Gastrocnemius medialis (tissue), 4 donors: ENCODE results near the gene ARHGAP24. TPM values are rescaled to one million over a fixed set of nuclear protein-coding genes. Genes with fewer than 3 reads are reported as not detected.

ENCODE experiments used
- ATAC-seq, 2 donors: fragments of 150-250 bp; one replicate each; pipeline ENCODE4 v1.9.1; 2016
- DNase-seq, 2 donors: peaks; one replicate each; pipeline ENCODE4 v3.0.0-alpha.2; 2019
- H3K27ac ChIP-seq, 4 donors: fragments of 200-600 bp; sonication (generic); 1 replicate in 1 of 4; 2 replicates in 3 of 4; pipeline ENCODE4 v1.5.1; 2016 to 2018; ENCODE audit warnings: mild to moderate bottlenecking in 2 of 4, moderate library complexity in 1 of 4
- H3K27me3 ChIP-seq, 3 donors: fragments of 200-600 bp; sonication (generic) in 2 of 3; 1 replicate in 1 of 3; 2 replicates in 2 of 3; pipeline versions ENCODE4 v1.5.1 to v1.6.0; 2016 to 2019; ENCODE audit warnings: mild to moderate bottlenecking in 1 of 3, moderate library complexity in 1 of 3
- H3K36me3 ChIP-seq, 2 donors: fragments of 200-600 bp; sonication (generic) in 1 of 2; one replicate each; pipeline ENCODE4 v1.5.1; 2017 to 2018
- H3K4me1 ChIP-seq, 2 donors: fragments of 200-600 bp; sonication (generic) in 1 of 2; one replicate each; pipeline ENCODE4 v1.5.1; 2016 to 2017; ENCODE audit warnings: mild to moderate bottlenecking in 2 of 2
- H3K4me3 ChIP-seq, 4 donors: fragments of 200-600 bp; sonication (generic) in 3 of 4; 1 replicate in 1 of 4; 2 replicates in 3 of 4; pipeline ENCODE4 v1.5.1; 2016 to 2019; ENCODE audit warnings: mild to moderate bottlenecking in 2 of 4
- H3K9me3 ChIP-seq, 3 donors: fragments of 200-600 bp; sonication (generic) in 2 of 3; 1 replicate in 1 of 3; 2 replicates in 2 of 3; pipeline ENCODE4 v1.5.1; 2016 to 2019
- CTCF ChIP-seq, 5 experiments: fragments of 450-650 bp in 3 of 5; fragments of 200-600 bp in 2 of 5; sonication (generic) in 2 of 5; IDR thresholded peaks in 4 of 5; conservative IDR thresholded peaks in 1 of 5; 1 replicate in 4 of 5; 2 replicates in 1 of 5; pipeline ENCODE4 v1.5.1; 2016 to 2019; ENCODE audit warnings: antibody characterized with exemption in 5 of 5, mild to moderate bottlenecking in 3 of 5, moderate library complexity in 3 of 5
- POLR2A ChIP-seq, 2 donors: fragments of 450-650 bp; IDR thresholded peaks; one replicate each; pipeline ENCODE4 v1.6.1; 2017; ENCODE audit warnings: antibody characterized with exemption in 2 of 2, mild to moderate bottlenecking in 2 of 2, moderate library complexity in 2 of 2
- in situ Hi-C, 4 donors: fragments of 200-750 bp; cut with MboI; loops; one replicate each; pipeline versions ENCODE4 v1.15.0 to v1.8.0; 2017; ENCODE audit warnings: low sequenced_read_pairs in 4 of 4
- intact Hi-C: fragments of 100-400 bp; cut with DNase I; formaldehyde crosslinking; loops from one replicate; pipeline ENCODE4 v1.15.1; 2023; ENCODE audit warnings: low total_unique reads
- total RNA-seq, 4 donors: library from RNA; depleted of rRNA; stranded (reverse); fragments of >200 nt; gene quantifications; one replicate each; pipeline versions ENCODE4 v1.1.0 to v1.2.3, GENCODE V29; 2016

The ARHGAP24 gene
- total RNA-seq, 4 donors from 2014 or later, result 2.8 to 7.8 (median 5.3) TPM

GRCh38 chr4:85940151-85940550 lies 465.2 kb downstream of the ARHGAP24 start:
- ATAC-seq (no peak), DNase-seq (no peak)
- in situ Hi-C loops, result no loop called here
- Histone ChIP-seq H3K4me3 (no peak overlapping the region), H3K36me3 (no peaks in the 10 kb centered on the region), H3K9me3 (no peaks in the 10 kb centered on the region), H3K27ac (no peak overlapping the region), H3K4me1 (no peaks in the 10 kb centered on the region), H3K27me3 (no peaks in the 10 kb centered on the region)
- intact Hi-C loops, result no loop called here
- no peak for TF ChIP-seq POLR2A (IDR thresholded peaks at IDR 0.05)
- no peak for TF ChIP-seq CTCF (IDR thresholded peaks at IDR 0.05 in 4 of 5, conservative IDR thresholded peaks at IDR 0.05 in 1 of 5)

- no peaks in the 10 kb centered on the region for H3K27me3 ChIP-seq
- TF ChIP-seq CTCF (IDR thresholded peaks at IDR 0.05 in 4 of 5, conservative IDR thresholded peaks at IDR 0.05 in 1 of 5) (no peak), POLR2A (IDR thresholded peaks at IDR 0.05) (no peak)
- no peaks in the 10 kb centered on the region for H3K36me3 ChIP-seq
- in situ Hi-C loops, result no loop called here
- ATAC-seq, result no peak
- no peaks in the 10 kb centered on the region for H3K9me3 ChIP-seq
- no peak for DNase-seq
- H3K4me1 ChIP-seq, result no peaks in the 10 kb centered on the region
- no peak overlapping the region for H3K27ac ChIP-seq
- no peak overlapping the region for H3K4me3 ChIP-seq
- intact Hi-C loops, result no loop called here
These were observed 467.2 kb downstream of the ARHGAP24 start for GRCh38 chr4:85942107-85942506.

GRCh38 chr4:85946821-85947220 lies 471.9 kb downstream of the ARHGAP24 start:
- Histone ChIP-seq H3K9me3 (no peaks in the 10 kb centered on the region), H3K27ac (no peak overlapping the region), H3K27me3 (no peaks in the 10 kb centered on the region), H3K4me1 (no peaks in the 10 kb centered on the region), H3K4me3 (no peak overlapping the region), H3K36me3 (no peaks in the 10 kb centered on the region)
- intact Hi-C loops (no loop called here), in situ Hi-C loops (no loop called here)
- ATAC-seq (no peak), DNase-seq (no peak)
- TF ChIP-seq CTCF (IDR thresholded peaks at IDR 0.05 in 4 of 5, conservative IDR thresholded peaks at IDR 0.05 in 1 of 5) (no peak), POLR2A (IDR thresholded peaks at IDR 0.05) (no peak)

- ATAC-seq (no peak), DNase-seq (no peak)
- no peaks in the 10 kb centered on the region for H3K36me3 ChIP-seq
- H3K4me3 ChIP-seq, result no peak overlapping the region
- H3K4me1 ChIP-seq, result no peaks in the 10 kb centered on the region
- intact Hi-C loops, result no loop called here
- H3K9me3 ChIP-seq, result no peaks in the 10 kb centered on the region
- H3K27me3 ChIP-seq, result no peaks in the 10 kb centered on the region
- no peak for TF ChIP-seq POLR2A (IDR thresholded peaks at IDR 0.05)
- TF ChIP-seq CTCF (IDR thresholded peaks at IDR 0.05 in 4 of 5, conservative IDR thresholded peaks at IDR 0.05 in 1 of 5), result no peak
- in situ Hi-C loops, result loop anchor here in 1 of 4 donors (25.0 kb wide), 1 partner anchor 164 kb away; no protein-coding TSS in a partner anchor
- no peak overlapping the region for H3K27ac ChIP-seq
These were observed 476.1 kb downstream of the ARHGAP24 start for GRCh38 chr4:85951099-85951498.

- no peak for DNase-seq
- no peaks in the 10 kb centered on the region for H3K36me3 ChIP-seq
- no peak overlapping the region for H3K4me3 ChIP-seq
- in situ Hi-C loops, result loop anchor here in 1 of 4 donors (25.0 kb wide), 1 partner anchor 165 kb away; no protein-coding TSS in a partner anchor
- no peaks in the 10 kb centered on the region for H3K9me3 ChIP-seq
- H3K4me1 ChIP-seq, result no peaks in the 10 kb centered on the region
- TF ChIP-seq POLR2A (IDR thresholded peaks at IDR 0.05) (no peak), CTCF (IDR thresholded peaks at IDR 0.05 in 4 of 5, conservative IDR thresholded peaks at IDR 0.05 in 1 of 5) (no peak)
- no peak overlapping the region for H3K27ac ChIP-seq
- intact Hi-C loops, result no loop called here
- ATAC-seq, result no peak
- H3K27me3 ChIP-seq, result no peaks in the 10 kb centered on the region
These were observed 477.6 kb downstream of the ARHGAP24 start for GRCh38 chr4:85952528-85952927.
